ENCODE measurements around the gene KPTN. TPM values are rescaled to one million over a fixed set of nuclear protein-coding genes. Genes with fewer than 3 reads are reported as not detected.

KPTN gene
- polyA plus RNA-seq, 1 donor (not counting 4 experiments of a cell fraction or from before 2014, with no cell fraction given): 7.3 TPM

DNA sequence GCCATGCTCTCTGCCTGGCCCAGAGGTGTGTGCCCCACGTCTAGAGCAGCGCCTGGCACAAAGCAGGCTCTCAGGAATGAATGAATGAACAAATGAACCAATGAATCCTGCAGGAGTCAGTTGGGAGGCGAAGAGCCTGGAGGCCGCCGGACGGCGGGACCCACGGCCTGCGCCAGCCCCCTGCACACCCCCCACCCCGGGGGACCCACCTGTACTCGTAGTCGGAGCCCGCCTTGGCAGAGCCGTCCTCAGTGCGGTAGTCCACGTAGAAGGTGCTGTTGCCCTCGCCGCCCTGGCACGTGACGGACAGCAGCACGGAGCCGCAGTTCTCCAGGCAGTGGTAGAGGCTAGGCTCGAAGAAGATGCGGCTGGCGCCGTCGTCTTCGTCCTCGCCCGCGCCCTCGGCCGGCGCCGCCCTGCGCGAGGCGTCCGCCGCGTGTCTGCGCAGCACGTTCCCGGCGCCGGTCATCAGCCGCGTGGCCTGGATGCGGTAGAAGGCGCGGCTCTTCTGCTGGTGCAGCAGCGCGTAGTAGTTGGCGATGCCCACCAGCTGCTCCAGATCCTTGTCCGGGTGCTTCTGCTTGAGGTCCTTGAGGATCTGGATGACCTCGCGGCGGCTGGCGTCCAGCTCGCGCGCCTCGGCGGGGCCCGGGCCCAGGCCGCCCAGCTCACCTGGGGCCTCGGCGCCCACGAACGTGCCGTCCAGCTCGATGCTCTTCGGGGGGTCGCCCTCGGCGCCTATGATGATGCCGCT lies 27.1 kb downstream of the KPTN start:
- Histone ChIP-seq H4K20me1 (ENCODE audit: control insufficient read depth, extremely low read depth, insufficient read depth, low read length) (no peaks in the 10 kb centered on the region), H3K79me2 (ENCODE audit: control insufficient read depth, insufficient read depth, low read length) (no peaks in the 10 kb centered on the region), H3K9me1 (ENCODE audit: control insufficient read depth, extremely low read depth, insufficient read depth, low read length) (no peaks in the 10 kb centered on the region), H3K4me3 (ENCODE audit: control insufficient read depth in 2 of 3, extremely low read depth in 1 of 3, insufficient read depth in 2 of 3, low read depth in 1 of 3, low read length in 3 of 3) (no peak overlapping the region), H3K4me1 (ENCODE audit: control insufficient read depth, extremely low read depth, insufficient read depth, low read length) (no peaks in the 10 kb centered on the region), H3K36me3 (ENCODE audit: control insufficient read depth in 2 of 2, extremely low read depth in 1 of 2, insufficient read depth in 2 of 2, low read length in 2 of 2) (no peaks in the 10 kb centered on the region), H3K27me3 (ENCODE audit: control insufficient read depth, extremely low read depth, insufficient read depth, low read length) (peaks cover 42% of the 10 kb centered on the region), H3K4me2 (ENCODE audit: control insufficient read depth, extremely low read depth, insufficient read depth, low read depth, low read length) (no peak overlapping the region), H3K9ac (ENCODE audit: control insufficient read depth, extremely low read depth, insufficient read depth, low read length) (no peak overlapping the region), H3K9me3 (ENCODE audit: control insufficient read depth, low read depth, low read length) (peaks cover 8% of the 10 kb centered on the region), H3K27ac (ENCODE audit: control insufficient read depth, insufficient read depth, low read length) (no peak overlapping the region), H2AFZ (ENCODE audit: control insufficient read depth, low read length) (no peak overlapping the region)
- TF ChIP-seq, protein P1, sequence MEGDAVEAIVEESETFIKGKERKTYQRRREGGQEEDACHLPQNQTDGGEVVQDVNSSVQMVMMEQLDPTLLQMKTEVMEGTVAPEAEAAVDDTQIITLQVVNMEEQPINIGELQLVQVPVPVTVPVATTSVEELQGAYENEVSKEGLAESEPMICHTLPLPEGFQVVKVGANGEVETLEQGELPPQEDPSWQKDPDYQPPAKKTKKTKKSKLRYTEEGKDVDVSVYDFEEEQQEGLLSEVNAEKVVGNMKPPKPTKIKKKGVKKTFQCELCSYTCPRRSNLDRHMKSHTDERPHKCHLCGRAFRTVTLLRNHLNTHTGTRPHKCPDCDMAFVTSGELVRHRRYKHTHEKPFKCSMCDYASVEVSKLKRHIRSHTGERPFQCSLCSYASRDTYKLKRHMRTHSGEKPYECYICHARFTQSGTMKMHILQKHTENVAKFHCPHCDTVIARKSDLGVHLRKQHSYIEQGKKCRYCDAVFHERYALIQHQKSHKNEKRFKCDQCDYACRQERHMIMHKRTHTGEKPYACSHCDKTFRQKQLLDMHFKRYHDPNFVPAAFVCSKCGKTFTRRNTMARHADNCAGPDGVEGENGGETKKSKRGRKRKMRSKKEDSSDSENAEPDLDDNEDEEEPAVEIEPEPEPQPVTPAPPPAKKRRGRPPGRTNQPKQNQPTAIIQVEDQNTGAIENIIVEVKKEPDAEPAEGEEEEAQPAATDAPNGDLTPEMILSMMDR (optimal IDR thresholded peaks at IDR 0.05 in 1 of 3, IDR thresholded peaks at IDR 0.05 in 1 of 3, conservative IDR thresholded peaks at IDR 0.05 in 1 of 3; ENCODE audit: extremely low read depth in 1 of 3, insufficient read depth in 2 of 3, low read length in 3 of 3): no peak
- peak; percentile 86 for TF ChIP-seq EZH2 (IDR thresholded peaks at IDR 0.05; ENCODE audit: low read length)
- DNase-seq (ENCODE audit: low read depth, low spot score): no peak
- FAIRE-seq: no peak
- dilution Hi-C loops (cut with MboI; ENCODE audit: extremely low pct_ligation_motif_present, low sequenced_read_pairs): no loop called here

DNA sequence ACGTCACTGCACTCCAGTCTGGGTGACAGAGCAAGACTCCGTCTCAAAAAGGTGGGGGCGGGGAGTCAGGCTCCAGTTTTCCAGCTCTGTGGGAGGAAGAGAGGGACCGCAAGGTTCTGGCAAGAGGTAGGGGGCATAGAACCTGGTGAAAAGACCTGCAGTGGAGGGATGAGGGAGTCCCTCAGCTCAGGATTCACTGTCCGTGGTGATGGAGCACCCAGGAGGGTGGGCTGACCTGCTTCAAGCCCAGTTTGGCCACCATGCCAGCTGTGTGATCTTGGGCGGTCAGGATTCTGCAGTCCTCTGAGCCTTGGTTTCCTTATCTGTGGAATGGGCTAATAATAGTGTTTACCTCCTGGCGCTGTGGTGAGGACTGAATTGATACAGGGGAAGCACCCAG lies 33.5 kb downstream of the KPTN start:
- Histone ChIP-seq H3K79me2 (ENCODE audit: control insufficient read depth, insufficient read depth, low read length) (no peaks in the 10 kb centered on the region), H3K4me3 (ENCODE audit: control insufficient read depth in 2 of 3, extremely low read depth in 1 of 3, insufficient read depth in 2 of 3, low read depth in 1 of 3, low read length in 3 of 3) (no peak overlapping the region), H3K9me1 (ENCODE audit: control insufficient read depth, extremely low read depth, insufficient read depth, low read length) (no peaks in the 10 kb centered on the region), H3K36me3 (ENCODE audit: control insufficient read depth in 2 of 2, extremely low read depth in 1 of 2, insufficient read depth in 2 of 2, low read length in 2 of 2) (no peaks in the 10 kb centered on the region), H3K4me2 (ENCODE audit: control insufficient read depth, extremely low read depth, insufficient read depth, low read depth, low read length) (no peak overlapping the region), H3K27me3 (ENCODE audit: control insufficient read depth, extremely low read depth, insufficient read depth, low read length) (peaks cover 48% of the 10 kb centered on the region), H3K4me1 (ENCODE audit: control insufficient read depth, extremely low read depth, insufficient read depth, low read length) (peaks cover 3% of the 10 kb centered on the region), H2AFZ (ENCODE audit: control insufficient read depth, low read length) (no peak overlapping the region), H3K9ac (ENCODE audit: control insufficient read depth, extremely low read depth, insufficient read depth, low read length) (no peak overlapping the region), H3K27ac (ENCODE audit: control insufficient read depth, insufficient read depth, low read length) (no peak overlapping the region), H4K20me1 (ENCODE audit: control insufficient read depth, extremely low read depth, insufficient read depth, low read length) (peaks cover 2% of the 10 kb centered on the region), H3K9me3 (ENCODE audit: control insufficient read depth, low read depth, low read length) (no peaks in the 10 kb centered on the region)
- TF ChIP-seq EZH2 (IDR thresholded peaks at IDR 0.05; ENCODE audit: low read length): no peak
- TF ChIP-seq, protein P1 (optimal IDR thresholded peaks at IDR 0.05 in 1 of 3, IDR thresholded peaks at IDR 0.05 in 1 of 3, conservative IDR thresholded peaks at IDR 0.05 in 1 of 3; ENCODE audit: extremely low read depth in 1 of 3, insufficient read depth in 2 of 3, low read length in 3 of 3): no peak
- DNase-seq (ENCODE audit: low read depth, low spot score): no peak
- dilution Hi-C loops (cut with MboI; ENCODE audit: extremely low pct_ligation_motif_present, low sequenced_read_pairs): no loop called here
- no peak for FAIRE-seq
